GM19043 (cell line): ENCODE measurements around the gene SLC38A1.

Source experiments
- ATAC-seq: cut with Tn5 transposase; IDR thresholded peaks from one replicate; pipeline ENCODE4 v1.9.1; 2021; ENCODE audit warnings: low read depth; ENCODE audit not compliant: unreplicated experiment

The SLC38A1 gene

DNA sequence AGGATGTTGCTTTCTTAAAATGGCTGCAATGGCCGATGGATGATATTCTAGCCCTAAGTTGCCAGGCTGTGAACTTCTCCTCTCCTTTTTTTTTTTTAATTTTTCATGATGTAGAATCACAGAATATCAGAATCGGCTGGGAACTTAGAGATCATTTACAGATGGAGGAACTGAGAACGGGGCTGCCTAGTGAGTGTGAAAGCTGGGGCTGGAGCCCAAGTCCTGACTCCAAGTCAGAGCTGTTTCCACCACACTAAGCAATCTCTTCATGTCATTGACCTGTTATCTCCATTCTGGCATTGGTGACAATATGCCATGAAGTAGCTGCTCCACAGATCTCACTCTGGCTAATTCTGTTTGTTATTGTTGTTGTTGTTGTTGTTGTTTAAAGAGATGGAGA is 121.7 kb downstream of the SLC38A1 start:
- ATAC-seq = peak; percentile 83

DNA sequence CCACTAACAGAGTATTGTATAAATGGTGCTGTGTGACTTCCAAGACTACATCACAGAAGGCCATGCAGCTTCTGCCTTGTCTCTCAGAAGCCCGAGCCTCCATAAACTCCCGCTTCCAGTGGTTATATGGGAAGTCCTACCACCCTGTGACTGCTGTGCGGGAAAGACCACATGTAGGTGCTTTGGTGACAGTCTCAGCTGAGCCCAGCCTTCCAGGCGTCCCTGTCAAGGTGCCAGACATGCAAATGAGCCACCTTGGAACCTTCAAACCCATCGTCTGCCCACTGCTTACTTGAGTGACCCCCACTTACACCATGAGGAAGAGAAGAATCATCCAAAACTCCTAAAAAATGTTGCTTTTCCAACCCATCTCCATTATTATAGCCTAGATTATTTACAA is 123.0 kb downstream of the SLC38A1 start:
- ATAC-seq = no peak

DNA sequence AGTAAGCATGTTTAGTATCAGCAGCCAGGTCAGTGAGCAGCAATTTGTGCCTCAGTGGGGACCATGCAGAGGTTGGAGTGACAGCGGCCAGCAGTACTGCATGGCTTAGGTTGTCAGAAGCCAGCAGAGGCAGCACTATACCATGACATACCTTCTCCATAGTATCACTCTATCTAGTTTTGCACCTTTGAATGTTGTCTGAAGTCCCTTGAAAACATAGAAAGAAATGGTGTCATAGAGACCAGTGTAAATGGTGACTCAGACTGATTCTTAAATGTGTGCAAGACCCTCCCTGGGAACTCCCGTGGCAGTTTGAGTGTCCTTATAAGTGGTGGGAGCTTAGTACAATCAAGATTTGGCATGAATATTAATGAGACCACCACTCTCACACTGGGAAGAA is 124.4 kb downstream of the SLC38A1 start:
- ATAC-seq = no peak

DNA sequence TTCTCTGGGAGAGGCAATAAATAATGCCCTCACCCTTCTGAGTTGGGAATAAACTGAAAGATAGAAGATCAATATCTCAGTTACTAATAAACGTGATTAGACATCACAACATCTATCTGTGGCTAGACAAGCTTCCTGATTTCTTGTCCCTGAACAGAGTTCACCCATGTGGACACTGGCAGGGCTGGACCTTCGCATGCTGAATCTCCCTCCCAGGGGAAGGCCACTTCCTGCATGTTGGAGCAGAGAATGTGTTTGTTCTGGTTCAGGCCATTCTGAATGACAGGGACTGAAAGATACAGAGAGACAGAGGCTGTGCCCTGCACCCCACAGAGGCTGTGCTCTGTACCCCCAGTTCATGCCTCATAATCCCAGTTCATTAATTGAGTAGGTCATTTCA is 132.6 kb downstream of the SLC38A1 start:
- ATAC-seq = no peak

DNA sequence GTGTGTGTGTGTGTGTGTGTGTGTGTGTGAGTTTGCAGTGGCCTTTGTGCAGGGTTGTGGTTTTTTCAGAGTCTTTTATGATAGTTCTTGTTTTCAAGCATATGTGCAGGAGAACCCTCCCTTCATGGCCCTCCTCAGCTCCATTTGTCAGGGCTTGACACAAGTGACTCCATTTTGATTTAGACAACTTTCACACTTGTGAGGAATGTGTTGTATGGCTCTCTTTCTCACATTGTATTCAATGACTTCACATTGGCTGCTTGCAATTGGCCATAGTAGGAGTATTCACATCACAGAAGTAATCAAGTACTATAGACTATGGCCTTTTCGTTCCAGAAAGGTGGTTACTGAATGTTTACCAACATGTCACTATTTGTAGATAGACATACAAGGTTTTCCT is 133.1 kb downstream of the SLC38A1 start:
- no peak for ATAC-seq

DNA sequence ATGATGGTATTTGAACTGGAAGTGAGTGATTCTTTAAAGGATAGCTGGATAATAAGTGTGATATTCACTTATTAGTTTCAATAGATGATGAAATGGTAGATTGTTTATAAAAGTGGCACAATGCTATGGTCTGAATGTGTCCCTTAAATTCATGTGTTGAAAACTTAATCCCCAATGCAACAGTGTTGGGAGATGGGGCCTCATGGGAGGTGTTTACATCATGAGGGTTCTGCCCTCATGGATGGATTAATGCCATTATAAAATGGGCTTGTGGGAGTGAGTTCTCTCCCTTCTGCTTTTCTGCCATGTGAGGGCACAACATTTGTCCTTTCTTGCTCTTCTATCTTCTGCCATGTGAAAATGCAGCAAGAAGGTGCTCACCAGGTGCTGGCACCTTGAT is 134.0 kb downstream of the SLC38A1 start:
- ATAC-seq = no peak

DNA sequence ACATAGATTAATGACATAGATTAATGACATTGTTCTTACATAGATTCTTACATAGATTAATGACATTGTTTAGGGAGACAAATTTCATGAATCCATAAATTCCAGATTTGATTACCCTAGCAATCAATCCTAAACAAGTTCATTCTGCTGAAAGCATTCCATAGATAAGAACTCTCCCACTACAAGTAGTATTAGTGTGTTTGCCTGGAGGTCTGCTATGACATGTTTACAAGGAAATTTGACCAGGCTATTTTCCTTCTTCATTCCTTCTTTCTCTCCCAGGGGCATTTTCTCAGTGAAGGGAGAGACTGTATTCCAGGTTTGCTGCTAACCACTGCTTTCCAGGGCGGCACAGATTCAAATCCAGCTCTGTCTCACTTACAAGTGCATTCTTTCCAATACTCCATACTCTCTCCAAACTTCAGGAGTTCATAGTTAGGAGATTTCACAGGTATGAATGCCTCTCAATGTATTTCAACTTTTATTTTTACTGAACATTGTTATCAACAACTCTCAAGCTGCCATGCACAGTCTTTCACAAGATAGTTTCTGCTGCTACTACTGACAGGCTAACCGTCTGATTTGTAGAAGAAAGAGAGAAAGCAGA is 134.5 kb downstream of the SLC38A1 start:
- ATAC-seq = no peak

DNA sequence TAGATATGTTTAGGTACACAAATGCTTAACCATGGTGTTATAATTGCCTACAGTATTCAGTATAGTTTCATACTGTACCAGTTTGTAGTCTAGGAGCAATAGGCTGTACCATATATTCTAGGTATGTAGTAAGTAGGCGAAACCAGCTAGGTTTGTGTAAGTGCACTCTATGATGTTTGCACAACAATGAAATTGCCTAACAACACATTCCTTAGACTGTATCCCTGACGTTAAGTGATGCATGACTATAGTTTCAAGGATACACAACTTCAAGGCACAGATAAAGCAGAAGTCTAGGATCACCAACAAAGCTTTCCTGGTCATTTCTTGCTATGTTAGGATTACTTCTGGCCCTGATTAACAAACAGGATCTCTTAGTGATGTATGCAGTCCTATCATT is 135.1 kb downstream of the SLC38A1 start:
- ATAC-seq = no peak
